NB4 (cell line): Measurements from ENCODE around the gene CCDC47.

ENCODE experiments used
- POLR2A ChIP-seq: IDR thresholded peaks from 2 replicates; pipeline ENCODE4 v1.6.1; 2011; ENCODE audit warnings: mild to moderate bottlenecking; ENCODE audit not compliant: insufficient read length; ENCODE audit errors: extremely low read depth
- TF ChIP-seq, protein P1 (sequence below): IDR thresholded peaks from 2 replicates; pipeline ENCODE4 v1.6.1; 2011; ENCODE audit warnings: low read depth, low read length
- TF ChIP-seq, protein P2 (sequence below): IDR thresholded peaks from one replicate; pipeline ENCODE4 v1.5.1; 2012; ENCODE audit warnings: low read depth, low read length

DNA sequence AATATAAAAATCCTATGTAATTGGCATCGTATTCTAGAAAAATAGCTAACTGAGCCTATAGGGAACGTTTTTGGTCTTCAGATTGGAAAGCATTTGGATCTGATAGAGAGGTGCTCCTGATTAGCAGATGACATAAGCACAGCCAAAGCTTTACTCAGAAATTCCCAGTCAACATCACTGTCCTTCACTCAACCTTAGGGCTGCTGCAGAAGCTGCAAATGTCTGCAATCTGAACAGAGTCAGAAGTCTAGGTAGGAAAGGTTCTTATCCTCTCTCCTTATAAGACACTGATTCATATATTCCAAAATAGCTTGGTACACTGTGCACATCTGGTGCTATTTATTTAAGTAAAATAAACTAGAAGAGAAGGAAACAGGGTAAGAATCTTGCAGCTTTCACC lies 51.0 kb downstream of the CCDC47 start:
- TF ChIP-seq, protein P1, sequence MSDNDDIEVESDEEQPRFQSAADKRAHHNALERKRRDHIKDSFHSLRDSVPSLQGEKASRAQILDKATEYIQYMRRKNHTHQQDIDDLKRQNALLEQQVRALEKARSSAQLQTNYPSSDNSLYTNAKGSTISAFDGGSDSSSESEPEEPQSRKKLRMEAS = no peak
- TF ChIP-seq, protein P2, sequence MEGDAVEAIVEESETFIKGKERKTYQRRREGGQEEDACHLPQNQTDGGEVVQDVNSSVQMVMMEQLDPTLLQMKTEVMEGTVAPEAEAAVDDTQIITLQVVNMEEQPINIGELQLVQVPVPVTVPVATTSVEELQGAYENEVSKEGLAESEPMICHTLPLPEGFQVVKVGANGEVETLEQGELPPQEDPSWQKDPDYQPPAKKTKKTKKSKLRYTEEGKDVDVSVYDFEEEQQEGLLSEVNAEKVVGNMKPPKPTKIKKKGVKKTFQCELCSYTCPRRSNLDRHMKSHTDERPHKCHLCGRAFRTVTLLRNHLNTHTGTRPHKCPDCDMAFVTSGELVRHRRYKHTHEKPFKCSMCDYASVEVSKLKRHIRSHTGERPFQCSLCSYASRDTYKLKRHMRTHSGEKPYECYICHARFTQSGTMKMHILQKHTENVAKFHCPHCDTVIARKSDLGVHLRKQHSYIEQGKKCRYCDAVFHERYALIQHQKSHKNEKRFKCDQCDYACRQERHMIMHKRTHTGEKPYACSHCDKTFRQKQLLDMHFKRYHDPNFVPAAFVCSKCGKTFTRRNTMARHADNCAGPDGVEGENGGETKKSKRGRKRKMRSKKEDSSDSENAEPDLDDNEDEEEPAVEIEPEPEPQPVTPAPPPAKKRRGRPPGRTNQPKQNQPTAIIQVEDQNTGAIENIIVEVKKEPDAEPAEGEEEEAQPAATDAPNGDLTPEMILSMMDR = no peak
- no peak for TF ChIP-seq POLR2A
